PC-9 (cell line): ENCODE data around the gene SLC12A2. TPM values are rescaled to one million over a fixed set of nuclear protein-coding genes. Genes with fewer than 3 reads are reported as not detected.

ENCODE experiments used
- BruUV-seq: library from RNA; stranded (reverse); fragments of 400-500 nt; replicated peaks from 2 replicates; lab custom pipeline; 2021; lab: Mats Ljungman, UMichigan
- CTCF ChIA-PET: fragments of 300-600 bp; sonication (Branson Sonifier 250); formaldehyde crosslinking; loops from one replicate; lab custom pipeline; 2022; ENCODE audit warnings: antibody characterized with exemption; lab: Charles Lee
- POLR2A ChIA-PET: fragments of 300-600 bp; sonication (Branson Sonifier 250); formaldehyde crosslinking; loops from one replicate; lab custom pipeline; 2022; ENCODE audit warnings: antibody characterized with exemption; ENCODE audit not compliant: unreplicated experiment; lab: Charles Lee
- DNase-seq, 2 experiments: peaks; one replicate each; pipeline versions ENCODE4 v3.0.0 to v3.0.0-alpha.2; 2015 to 2022; ENCODE audit warnings: mixed read lengths in 1 of 2
- H2AFZ ChIP-seq: fragments of 200-600 bp; sonication (generic); 2 replicates; pipeline ENCODE4 v1.8.1; 2017; ENCODE audit warnings: antibody characterized with exemption
- H3F3A ChIP-seq: fragments of 200-600 bp; sonication (generic); 2 replicates; pipeline ENCODE4 v1.8.1; 2017; ENCODE audit warnings: antibody characterized with exemption, mild to moderate bottlenecking, low read depth; ENCODE audit not compliant: insufficient read depth
- H3K27ac ChIP-seq: fragments of 200-600 bp; sonication (generic); 2 replicates; pipeline ENCODE4 v1.6.1; 2016; ENCODE audit warnings: mixed run types
- H3K27me3 ChIP-seq: fragments of 200-600 bp; sonication (generic); 2 replicates; pipeline ENCODE4 v1.6.1; 2016; ENCODE audit warnings: low read depth, mixed run types; ENCODE audit not compliant: insufficient read depth
- H3K36me3 ChIP-seq: fragments of 200-600 bp; sonication (generic); 2 replicates; pipeline ENCODE4 v1.6.1; 2016; ENCODE audit warnings: low read depth, mixed run types
- H3K4me1 ChIP-seq: fragments of 200-600 bp; sonication (generic); replicated peaks from 2 replicates; pipeline ENCODE4 v1.6.1; 2016; ENCODE audit warnings: mixed run types; ENCODE audit not compliant: insufficient read depth
- H3K4me2 ChIP-seq: fragments of 200-600 bp; sonication (generic); 2 replicates; pipeline ENCODE4 v1.6.1; 2017; ENCODE audit warnings: mixed run types
- H3K4me3 ChIP-seq: fragments of 200-600 bp; sonication (generic); 2 replicates; pipeline ENCODE4 v1.6.1; 2016; ENCODE audit warnings: mixed run types
- H3K79me2 ChIP-seq: fragments of 200-600 bp; sonication (generic); 2 replicates; pipeline ENCODE4 v1.6.1; 2017; ENCODE audit warnings: low read depth, mixed run types
- H3K9me2 ChIP-seq: fragments of 200-600 bp; sonication (generic); 2 replicates; pipeline ENCODE4 v1.8.1; 2017; ENCODE audit warnings: mild to moderate bottlenecking; ENCODE audit not compliant: insufficient read depth
- H3K9me3 ChIP-seq: fragments of 200-600 bp; sonication (generic); 2 replicates; pipeline ENCODE4 v1.8.1; 2016; ENCODE audit warnings: low read depth; ENCODE audit not compliant: insufficient read depth
- H4K20me1 ChIP-seq: fragments of 200-600 bp; sonication (generic); 2 replicates; pipeline ENCODE4 v1.8.1; 2017; ENCODE audit not compliant: insufficient read depth
- CTCF ChIP-seq: fragments of 200-600 bp; sonication (generic); conservative IDR thresholded peaks from 2 replicates; pipeline ENCODE4 v1.6.1; 2017; ENCODE audit warnings: mixed run types, antibody characterized with exemption, mild to moderate bottlenecking, moderate library complexity
- EZH2 ChIP-seq: fragments of 200-600 bp; sonication (generic); IDR thresholded peaks from 2 replicates; pipeline ENCODE4 v1.8.0; 2017; ENCODE audit warnings: antibody characterized with exemption, low read depth
- intact Hi-C: fragments of 100-400 bp; cut with micrococcal nuclease; formaldehyde crosslinking; loops from one replicate; pipeline ENCODE4 v1.10.0; 2022; ENCODE audit not compliant: unreplicated experiment
- total RNA-seq: library from RNA; stranded (reverse); gene quantifications from 2 replicates; pipeline ENCODE4 v1.2.3, GENCODE V29; 2021

Gene SLC12A2
- total RNA-seq, 1 experiment from 2014 or later = 24.4 TPM

- Histone ChIP-seq H3F3A (peaks cover 27% of the 10 kb centered on the region), H4K20me1 (no peaks in the 10 kb centered on the region), H3K27ac (peak overlapping the region; percentile 72), H3K4me2 (peak overlapping the region; percentile 33), H3K79me2 (peaks cover 6% of the 10 kb centered on the region; the same call in 1 of the 2 replicates), H3K4me3 (no peak overlapping the region), H3K4me1 (peaks cover 35% of the 10 kb centered on the region), H3K9me3 (no peaks in the 10 kb centered on the region; the same call in 1 of the 2 replicates), H2AFZ (no peak overlapping the region), H3K27me3 (no peaks in the 10 kb centered on the region), H3K9me2 (no peaks in the 10 kb centered on the region; the same call in 1 of the 2 replicates), H3K36me3 (peaks cover 7% of the 10 kb centered on the region; the same call in 1 of the 2 replicates)
- intact Hi-C loops = loop anchor here (2.0 to 5.0 kb wide), 3 partner anchors 104 to 161 kb away; no protein-coding TSS in a partner anchor
- POLR2A ChIA-PET = interaction anchor here (0.6 to 0.7 kb wide), 4 partner anchors 31 to 46 kb away, joined by 3 to 9 read pairs (median 4); no protein-coding TSS in a partner anchor
- no TSS peak for BruUV-seq
- CTCF ChIA-PET = no interaction called here
- no peak for TF ChIP-seq EZH2
- TF ChIP-seq CTCF = no peak
- DNase-seq = peak in 1 of 2 experiments; percentile 91
Observed at GRCh38 chr5:128038643-128039042, 44.9 kb upstream of the SLC12A2 start.

- Histone ChIP-seq H3F3A (peaks cover 27% of the 10 kb centered on the region), H3K27ac (no peak overlapping the region), H3K79me2 (peaks cover 6% of the 10 kb centered on the region; the same call in 1 of the 2 replicates), H4K20me1 (no peaks in the 10 kb centered on the region), H3K9me2 (no peaks in the 10 kb centered on the region; the same call in 1 of the 2 replicates), H3K9me3 (no peaks in the 10 kb centered on the region), H3K36me3 (peaks cover 3% of the 10 kb centered on the region; the same call in 1 of the 2 replicates), H3K4me2 (no peak overlapping the region), H3K4me3 (no peak overlapping the region), H3K4me1 (peaks cover 34% of the 10 kb centered on the region), H3K27me3 (no peaks in the 10 kb centered on the region), H2AFZ (no peak overlapping the region)
- no peak for DNase-seq
- no TSS peak for BruUV-seq
- TF ChIP-seq CTCF (no peak), EZH2 (no peak)
- ChIA-PET POLR2A (no interaction called here), CTCF (no interaction called here)
- intact Hi-C loops = no loop called here
Observed at GRCh38 chr5:128040927-128041326, 42.6 kb upstream of the SLC12A2 start.

GRCh38 chr5:128052780-128053179, 30.8 kb upstream of the SLC12A2 start:
- Histone ChIP-seq H3K27ac (no peak overlapping the region), H3K36me3 (peaks cover 5% of the 10 kb centered on the region; the same call in 1 of the 2 replicates), H3K79me2 (no peaks in the 10 kb centered on the region), H2AFZ (no peak overlapping the region), H4K20me1 (no peaks in the 10 kb centered on the region), H3F3A (no peaks in the 10 kb centered on the region), H3K9me3 (no peaks in the 10 kb centered on the region; the same call in 1 of the 2 replicates), H3K27me3 (no peaks in the 10 kb centered on the region), H3K4me1 (no peaks in the 10 kb centered on the region), H3K4me3 (no peak overlapping the region), H3K9me2 (peaks cover 4% of the 10 kb centered on the region; the same call in 1 of the 2 replicates), H3K4me2 (no peak overlapping the region)
- CTCF ChIA-PET = no interaction called here
- no peak for DNase-seq
- no TSS peak for BruUV-seq
- TF ChIP-seq CTCF (no peak), EZH2 (no peak)
- intact Hi-C loops = no loop called here
- POLR2A ChIA-PET = no interaction called here
